Endothelial cell of umbilical vein (primary cell): ENCODE results near the gene TUBGCP2. TPM values are rescaled to one million over a fixed set of nuclear protein-coding genes. Genes with fewer than 3 reads are reported as not detected.

Source experiments
- BruUV-seq: library from RNA; stranded (reverse); fragments of 400-500 nt; replicated peaks from 2 replicates; lab custom pipeline; 2021; lab: Mats Ljungman, UMichigan
- CTCF ChIA-PET: fragments of 300-600, 350-600 bp; sonication (Branson Sonifier 250); formaldehyde crosslinking; loops from one replicate; lab custom pipeline; 2021; ENCODE audit warnings: antibody characterized with exemption, inconsistent platforms; lab: Charles Lee
- POLR2A ChIA-PET: fragments of 300-600, 350-600 bp; sonication (Branson Sonifier 250); formaldehyde crosslinking; loops from one replicate; lab custom pipeline; 2021; ENCODE audit warnings: antibody characterized with exemption, inconsistent platforms; lab: Charles Lee
- DNase-seq: peaks from one replicate; pipeline ENCODE4 v3.0.0-alpha.2; 2011; ENCODE audit warnings: low read depth, low spot score
- FAIRE-seq: peaks from 2 replicates; lab custom pipeline; 2011; peaks lifted over from hg19 to GRCh38; lab: Jason Lieb, UNC
- H2AFZ ChIP-seq: 2 replicates; pipeline ENCODE4 v1.6.0; 2012; ENCODE audit warnings: low read depth, low read length, control low read depth, inconsistent platforms
- H3K27ac ChIP-seq: 2 replicates; pipeline ENCODE4 v1.5.1; 2011; ENCODE audit warnings: low read depth, mild to moderate bottlenecking, control low read depth, low read length, moderate library complexity; ENCODE audit not compliant: insufficient read depth
- H3K27me3 ChIP-seq, 2 experiments: 2 replicates each; pipeline versions ENCODE4 v1.6.0 to v1.6.1; 2011; ENCODE audit warnings: low read length in 2 of 2, mixed read lengths in 1 of 2; ENCODE audit not compliant: control insufficient read depth in 2 of 2, insufficient read depth in 2 of 2
- H3K36me3 ChIP-seq, 2 experiments: 2 replicates in 1 of 2; 3 replicates in 1 of 2; pipeline ENCODE4 v1.5.1; 2011; ENCODE audit warnings: low read length in 2 of 2, mild to moderate bottlenecking in 1 of 2, moderate library complexity in 1 of 2; ENCODE audit not compliant: control insufficient read depth in 2 of 2, insufficient read depth in 2 of 2; ENCODE audit errors: extremely low read depth in 1 of 2
- H3K4me1 ChIP-seq: 3 replicates; pipeline ENCODE4 v1.5.1; 2011; ENCODE audit warnings: mild to moderate bottlenecking, low read length; ENCODE audit not compliant: control insufficient read depth, insufficient read depth; ENCODE audit errors: extremely low read depth
- H3K4me2 ChIP-seq: 2 replicates; pipeline ENCODE4 v1.6.1; 2011; ENCODE audit warnings: low read length, control low read depth, mixed read lengths; ENCODE audit not compliant: insufficient read depth
- H3K4me3 ChIP-seq, 3 experiments: fragments of 200-600 bp in 1 of 3; sonication (generic), shearing (Covaris generic) in 1 of 3; replicated peaks in 1 of 3; 2 replicates each; pipeline ENCODE4 v1.5.1; 2011 to 2016; ENCODE audit warnings: control low read depth in 3 of 3, low read length in 3 of 3, mild to moderate bottlenecking in 2 of 3, inconsistent platforms in 1 of 3, low read depth in 1 of 3, moderate library complexity in 1 of 3; ENCODE audit not compliant: insufficient read depth in 1 of 3
- H3K79me2 ChIP-seq: 2 replicates; pipeline ENCODE4 v1.6.0; 2012; ENCODE audit warnings: low read length, inconsistent platforms; ENCODE audit not compliant: control insufficient read depth, insufficient read depth
- H3K9ac ChIP-seq: replicated peaks from 2 replicates; pipeline ENCODE3; 2011; ENCODE audit warnings: low read length, control low read depth; ENCODE audit not compliant: insufficient read depth; ENCODE audit errors: extremely low read depth
- H3K9me1 ChIP-seq: replicated peaks from 3 replicates; pipeline ENCODE4 v1.6.0; 2011; ENCODE audit warnings: mild to moderate bottlenecking, low read length; ENCODE audit not compliant: control insufficient read depth, insufficient read depth; ENCODE audit errors: extremely low read depth
- H3K9me3 ChIP-seq: replicated peaks from 2 replicates; pipeline ENCODE4 v1.5.1; 2012; ENCODE audit warnings: low read length, inconsistent platforms; ENCODE audit not compliant: control insufficient read depth, insufficient read depth
- H4K20me1 ChIP-seq: replicated peaks from 2 replicates; pipeline ENCODE3; 2011; ENCODE audit warnings: mild to moderate bottlenecking, low read length; ENCODE audit not compliant: control insufficient read depth, insufficient read depth; ENCODE audit errors: extremely low read depth
- CTCF ChIP-seq, 2 donors: IDR thresholded peaks; 1 replicate in 1 of 2; 2 replicates in 1 of 2; pipeline ENCODE4 v1.5.1; 2011; ENCODE audit warnings: low read length in 2 of 2, mild to moderate bottlenecking in 2 of 2, moderate library complexity in 2 of 2, control low read depth in 1 of 2, inconsistent platforms in 1 of 2, low read depth in 1 of 2; ENCODE audit not compliant: insufficient read depth in 1 of 2; ENCODE audit errors: extremely low read depth in 1 of 2
- EZH2 ChIP-seq: IDR thresholded peaks from 2 replicates; pipeline ENCODE4 v1.6.1; 2012; ENCODE audit warnings: borderline replicate concordance, low read depth, mild to moderate bottlenecking, moderate library complexity, low read length, inconsistent platforms; ENCODE audit not compliant: severe bottlenecking
- FOS ChIP-seq: IDR thresholded peaks from 2 replicates; pipeline ENCODE4 v1.6.1; 2011; ENCODE audit warnings: mild to moderate bottlenecking, low read length, moderate library complexity, borderline replicate concordance; ENCODE audit not compliant: insufficient read depth
- GATA2 ChIP-seq: IDR thresholded peaks from 2 replicates; pipeline ENCODE4 v1.7.0; 2011; ENCODE audit warnings: low read depth, mild to moderate bottlenecking, moderate library complexity, mixed read lengths, low read length; ENCODE audit not compliant: insufficient read length, insufficient read depth
- JUN ChIP-seq: IDR thresholded peaks from 2 replicates; pipeline ENCODE4 v1.6.1; 2011; ENCODE audit warnings: borderline replicate concordance, low read depth; ENCODE audit not compliant: insufficient read length, insufficient read depth
- MAX ChIP-seq: IDR thresholded peaks from 2 replicates; pipeline ENCODE4 v1.6.1; 2011; ENCODE audit not compliant: insufficient read depth, insufficient read length
- MYC ChIP-seq: IDR thresholded peaks from one replicate; pipeline ENCODE4 v1.6.1; 2011; ENCODE audit warnings: mild to moderate bottlenecking, low read depth, low read length
- POLR2A ChIP-seq: IDR thresholded peaks from 2 replicates; pipeline ENCODE4 v1.6.1; 2012; ENCODE audit warnings: low read depth, mild to moderate bottlenecking, control low read depth, low read length
- POLR2AphosphoS5 ChIP-seq: IDR thresholded peaks from 2 replicates; pipeline ENCODE4 v1.6.1; 2012; ENCODE audit warnings: low read depth, mild to moderate bottlenecking, control low read depth, low read length, moderate library complexity; ENCODE audit not compliant: insufficient read depth
- dilution Hi-C: fragments of 300-500 bp; cut with MboI; formaldehyde crosslinking; loops from one replicate; pipeline ENCODE4 v1.15.0; 2019; ENCODE audit warnings: low sequenced_read_pairs; ENCODE audit not compliant: extremely low pct_ligation_motif_present
- intact Hi-C: fragments of 100-400 bp; cut with micrococcal nuclease; formaldehyde crosslinking; loops from one replicate; pipeline ENCODE4 v1.10.0; 2022
- polyA plus RNA-seq, 4 experiments: library from polyadenylated mRNA; depleted of rRNA in 3 of 4; stranded (reverse) in 3 of 4; unstranded in 1 of 4; fragments of >200 nt; gene quantifications; 2 replicates each; pipeline versions ENCODE4 v1.2.1 to v1.2.3, GENCODE V29; 2011 to 2012; ENCODE audit warnings: missing spikeins in 1 of 4
- total RNA-seq: library from RNA; stranded (reverse); gene quantifications from 2 replicates; pipeline ENCODE4 v1.2.3, GENCODE V29; 2021

TUBGCP2 gene
- total and polyA plus RNA-seq, 2 donors (not counting 3 experiments of a cell fraction or from before 2014, with no cell fraction given): 37.1 to 53.1 TPM

- Histone ChIP-seq H4K20me1 (no peaks in the 10 kb centered on the region), H3K36me3 (no peaks in the 10 kb centered on the region), H3K9me3 (no peaks in the 10 kb centered on the region), H3K9ac (no peak overlapping the region), H3K79me2 (no peaks in the 10 kb centered on the region), H3K4me3 (no peak overlapping the region), H3K27me3 (peaks cover 5 to 10% of the 10 kb centered on the region in 2 experiments), H3K4me2 (no peak overlapping the region), H3K4me1 (no peaks in the 10 kb centered on the region), H3K9me1 (no peaks in the 10 kb centered on the region), H3K27ac (no peak overlapping the region), H2AFZ (no peak overlapping the region)
- POLR2A ChIA-PET: no interaction called here
- no peak for FAIRE-seq
- DNase-seq: no peak
- CTCF ChIA-PET: no interaction called here
- no TSS peak for BruUV-seq
- TF ChIP-seq POLR2A: no peak
- no peak for TF ChIP-seq JUN
- no peak for TF ChIP-seq POLR2AphosphoS5
- TF ChIP-seq GATA2: no peak
- TF ChIP-seq MYC: no peak
- TF ChIP-seq EZH2: no peak
- no peak for TF ChIP-seq MAX
- TF ChIP-seq FOS: no peak
- TF ChIP-seq CTCF (IDR thresholded peaks at IDR 0.05; ENCODE audit: extremely low read depth in 1 of 2, insufficient read depth in 1 of 2, low read depth in 1 of 2, low read length in 2 of 2): no peak
- intact Hi-C loops: no loop called here
- dilution Hi-C loops: no loop called here
These were observed 35.0 kb downstream of the TUBGCP2 start for GRCh38 chr10:133273534-133274143.
